ENCODE results near the gene ERCC6L2. TPM values are rescaled to one million over a fixed set of nuclear protein-coding genes. Genes with fewer than 3 reads are reported as not detected.

Gene ERCC6L2
- total and polyA plus RNA-seq, 10 of the 15 experiments (the other 5 are each of a cell fraction or from before 2014, with no cell fraction given) = 8.1 to 45.0 (median 22.6) TPM

DNA sequence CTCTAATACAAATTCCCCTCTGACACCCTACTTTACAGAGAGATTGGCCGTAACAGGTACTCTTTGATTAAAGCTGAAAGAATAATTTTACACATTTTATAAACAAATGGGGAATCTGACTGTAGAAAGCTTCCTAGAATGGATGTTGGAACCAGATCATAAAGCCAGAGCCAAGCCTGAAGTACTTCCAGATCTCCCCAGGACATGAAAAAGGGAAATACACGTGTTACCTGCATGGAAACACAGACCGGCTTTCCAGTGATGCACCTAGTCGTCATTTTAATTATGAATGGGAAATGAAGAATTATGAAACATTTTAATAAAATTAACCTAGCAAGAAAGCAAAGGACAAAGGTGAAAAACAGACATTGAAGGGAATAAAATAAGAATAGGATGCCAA, 66.5 kb downstream of the ERCC6L2 start (continued):
- no peak for TF ChIP-seq MEF2A (IDR thresholded peaks at IDR 0.05; ENCODE audit: insufficient read depth, low read depth, low read length)
- TF ChIP-seq POU2F2 (IDR thresholded peaks at IDR 0.05; ENCODE audit: borderline replicate concordance, low read depth, low read length) = no peak
- TF ChIP-seq RB1 (IDR thresholded peaks at IDR 0.05; ENCODE audit: borderline replicate concordance) = no peak
- no peak for TF ChIP-seq NFYB (IDR thresholded peaks at IDR 0.05; ENCODE audit: insufficient read depth, low read depth, low read length)

DNA sequence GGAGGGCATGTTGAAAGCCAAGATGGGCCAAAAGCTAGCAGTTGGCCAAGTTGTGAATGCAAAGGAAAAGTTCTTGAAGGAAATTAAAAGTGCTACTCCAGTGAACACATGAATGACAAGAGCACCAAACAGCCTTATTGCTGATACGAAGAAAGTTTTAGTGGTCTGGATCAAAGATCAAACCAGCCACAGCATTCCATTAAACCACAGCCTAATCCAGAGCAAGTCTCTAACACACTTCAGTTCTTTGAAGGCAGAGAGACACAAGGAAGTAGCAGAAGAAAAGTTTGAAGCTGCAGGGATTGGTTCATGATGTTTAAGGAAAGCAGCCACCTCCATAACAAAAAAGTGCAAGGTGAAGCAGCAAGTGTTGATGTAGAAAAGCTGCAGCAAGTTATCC, 71.6 kb downstream of the ERCC6L2 start:
- H3K4me3 ChIP-seq = no peak overlapping the region
- peaks cover 8% of the 10 kb centered on the region; the same call in 2 of the 3 replicates for H3K9me3 ChIP-seq (replicated peaks; ENCODE audit: control insufficient read depth, insufficient read depth, low read length)
- H3K4me1 ChIP-seq (ENCODE audit: control insufficient read depth, insufficient read depth, low read length) = no peaks in the 10 kb centered on the region
- H3K27ac ChIP-seq (ENCODE audit: control insufficient read depth, insufficient read depth) = no peak overlapping the region
- peaks cover 0 to 2% of the 10 kb centered on the region in 2 experiments; a peak in 2 of 4 replicates for H3K36me3 ChIP-seq (ENCODE audit: control insufficient read depth in 2 of 2, insufficient read depth in 2 of 2, low read length in 1 of 2)
- RAD21 ChIA-PET (ENCODE audit: unreplicated experiment) = no interaction called here
- CTCF ChIA-PET = interaction anchor here (0.7 kb wide), 1 partner anchor 11 kb away, joined by 3 read pairs; no protein-coding TSS in a partner anchor
- 94% methylated on average over 1 of the region's 1 CpG for WGBS (ENCODE audit: insufficient coverage, insufficient replicate concordance, low lambda C conversion rate, missing lambda C conversion rate)
- H4K20me1 ChIP-seq (ENCODE audit: control insufficient read depth, insufficient read depth) = no peaks in the 10 kb centered on the region
- ATAC-seq (no peak), DNase-seq (ENCODE audit: low read depth, low spot score) (no peak), FAIRE-seq (no peak)
- H3K27me3 ChIP-seq (replicated peaks in 1 of 2; ENCODE audit: control insufficient read depth in 2 of 2, insufficient read depth in 2 of 2, low read length in 1 of 2) = no peaks in the 10 kb centered on the region
- POLR2A ChIA-PET = no interaction called here
- no peak for TF ChIP-seq MXI1 (IDR thresholded peaks at IDR 0.05; ENCODE audit: low read depth, low read length)
- TF ChIP-seq POLR2A (IDR thresholded peaks at IDR 0.05; ENCODE audit: low read depth, low read length) = no peak
- TF ChIP-seq ASH2L (IDR thresholded peaks at IDR 0.05; ENCODE audit: borderline replicate concordance, low read depth) = no peak
- TF ChIP-seq, protein P1, sequence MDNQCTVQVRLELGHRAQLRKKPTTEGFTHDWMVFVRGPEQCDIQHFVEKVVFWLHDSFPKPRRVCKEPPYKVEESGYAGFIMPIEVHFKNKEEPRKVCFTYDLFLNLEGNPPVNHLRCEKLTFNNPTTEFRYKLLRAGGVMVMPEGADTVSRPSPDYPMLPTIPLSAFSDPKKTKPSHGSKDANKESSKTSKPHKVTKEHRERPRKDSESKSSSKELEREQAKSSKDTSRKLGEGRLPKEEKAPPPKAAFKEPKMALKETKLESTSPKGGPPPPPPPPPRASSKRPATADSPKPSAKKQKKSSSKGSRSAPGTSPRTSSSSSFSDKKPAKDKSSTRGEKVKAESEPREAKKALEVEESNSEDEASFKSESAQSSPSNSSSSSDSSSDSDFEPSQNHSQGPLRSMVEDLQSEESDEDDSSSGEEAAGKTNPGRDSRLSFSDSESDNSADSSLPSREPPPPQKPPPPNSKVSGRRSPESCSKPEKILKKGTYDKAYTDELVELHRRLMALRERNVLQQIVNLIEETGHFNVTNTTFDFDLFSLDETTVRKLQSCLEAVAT (IDR thresholded peaks at IDR 0.05) = no peak
- TF ChIP-seq TCF3 (IDR thresholded peaks at IDR 0.05; ENCODE audit: borderline replicate concordance, insufficient read depth, low read depth, low read length) = no peak
- TF ChIP-seq, protein P2, sequence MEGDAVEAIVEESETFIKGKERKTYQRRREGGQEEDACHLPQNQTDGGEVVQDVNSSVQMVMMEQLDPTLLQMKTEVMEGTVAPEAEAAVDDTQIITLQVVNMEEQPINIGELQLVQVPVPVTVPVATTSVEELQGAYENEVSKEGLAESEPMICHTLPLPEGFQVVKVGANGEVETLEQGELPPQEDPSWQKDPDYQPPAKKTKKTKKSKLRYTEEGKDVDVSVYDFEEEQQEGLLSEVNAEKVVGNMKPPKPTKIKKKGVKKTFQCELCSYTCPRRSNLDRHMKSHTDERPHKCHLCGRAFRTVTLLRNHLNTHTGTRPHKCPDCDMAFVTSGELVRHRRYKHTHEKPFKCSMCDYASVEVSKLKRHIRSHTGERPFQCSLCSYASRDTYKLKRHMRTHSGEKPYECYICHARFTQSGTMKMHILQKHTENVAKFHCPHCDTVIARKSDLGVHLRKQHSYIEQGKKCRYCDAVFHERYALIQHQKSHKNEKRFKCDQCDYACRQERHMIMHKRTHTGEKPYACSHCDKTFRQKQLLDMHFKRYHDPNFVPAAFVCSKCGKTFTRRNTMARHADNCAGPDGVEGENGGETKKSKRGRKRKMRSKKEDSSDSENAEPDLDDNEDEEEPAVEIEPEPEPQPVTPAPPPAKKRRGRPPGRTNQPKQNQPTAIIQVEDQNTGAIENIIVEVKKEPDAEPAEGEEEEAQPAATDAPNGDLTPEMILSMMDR (IDR thresholded peaks at IDR 0.05 in 2 of 3, conservative IDR thresholded peaks at IDR 0.05 in 1 of 3; ENCODE audit: control insufficient read depth in 2 of 3, extremely low read depth in 1 of 3, insufficient read depth in 1 of 3, low read depth in 3 of 3, low read length in 3 of 3) = no peak
- TF ChIP-seq POLR2AphosphoS5 (IDR thresholded peaks at IDR 0.05; ENCODE audit: low read length) = no peak
- TF ChIP-seq, protein P3, sequence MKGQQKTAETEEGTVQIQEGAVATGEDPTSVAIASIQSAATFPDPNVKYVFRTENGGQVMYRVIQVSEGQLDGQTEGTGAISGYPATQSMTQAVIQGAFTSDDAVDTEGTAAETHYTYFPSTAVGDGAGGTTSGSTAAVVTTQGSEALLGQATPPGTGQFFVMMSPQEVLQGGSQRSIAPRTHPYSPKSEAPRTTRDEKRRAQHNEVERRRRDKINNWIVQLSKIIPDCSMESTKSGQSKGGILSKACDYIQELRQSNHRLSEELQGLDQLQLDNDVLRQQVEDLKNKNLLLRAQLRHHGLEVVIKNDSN (IDR thresholded peaks at IDR 0.05; ENCODE audit: borderline replicate concordance, extremely low read length, insufficient read depth, low read depth, low read length) = no peak
- SMC1A ChIA-PET (ENCODE audit: uncharacterized antibody, unreplicated experiment) = interaction anchor here (1.2 kb wide), 1 partner anchor 11 kb away, joined by 4 read pairs; no protein-coding TSS in a partner anchor
- BruUV-seq (replicated peaks) = no TSS peak
- no peaks in the 10 kb centered on the region for H3K79me2 ChIP-seq (ENCODE audit: control insufficient read depth, insufficient read depth, low read length)
- intact Hi-C loops (cut with micrococcal nuclease; ENCODE audit: unreplicated experiment) (no loop called here), in situ Hi-C loops (cut with MboI) (no loop called here)
- no peak overlapping the region for H3K9ac ChIP-seq (ENCODE audit: control insufficient read depth, insufficient read depth, low read length)
- H3K4me2 ChIP-seq (ENCODE audit: control insufficient read depth, insufficient read depth) = no peak overlapping the region
- no peak overlapping the region for H2AFZ ChIP-seq (ENCODE audit: control insufficient read depth, low read depth, low read length)

All from GM12878 (cell line).